Activated CD8-positive, alpha-beta memory T cell treated with anti-CD3 and anti-CD28 coated beads, Interleukin-2, amount 50 U/mL, for 24 hours (primary cell): ENCODE measurements around the gene SNN.

ENCODE experiments used
- DNase-seq: peaks from one replicate; pipeline ENCODE4 v3.0.0-alpha.2; 2020; ENCODE audit errors: extremely low read depth

The SNN gene

GRCh38 chr16:11635113-11635652 lies 33.1 kb upstream of the SNN start:
- DNase-seq = no peak

DNA sequence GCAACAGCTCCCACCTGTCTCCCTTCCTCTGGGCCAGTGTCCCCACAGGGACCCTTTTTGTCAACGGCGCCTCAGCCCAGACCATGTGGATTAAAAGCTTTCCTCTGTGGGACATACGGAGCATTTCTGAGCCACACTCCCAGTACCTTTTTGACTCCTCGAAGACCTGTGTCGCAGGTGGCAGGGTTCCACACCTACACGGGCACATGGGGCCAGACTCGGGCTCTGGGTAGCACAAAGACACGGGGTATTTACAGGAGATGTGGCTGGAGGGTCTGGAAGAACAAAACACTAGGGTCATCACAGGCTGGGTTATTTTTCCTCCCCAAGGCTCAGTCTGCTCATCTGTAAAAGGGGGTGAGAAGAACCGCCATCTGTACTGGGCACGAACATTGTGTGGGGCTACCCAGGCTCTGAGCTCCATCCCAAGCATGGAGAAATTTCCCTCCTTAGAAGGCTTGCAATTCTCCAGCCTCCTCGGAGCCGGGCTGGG lies 32.5 kb upstream of the SNN start:
- no peak for DNase-seq

- DNase-seq = no peak
Observed at GRCh38 chr16:11636172-11636721, 32.0 kb upstream of the SNN start.

- DNase-seq = no peak
Observed at GRCh38 chr16:11637320-11637719, 30.9 kb upstream of the SNN start.

- no peak for DNase-seq
Observed at GRCh38 chr16:11638140-11638539, 30.1 kb upstream of the SNN start.

DNA sequence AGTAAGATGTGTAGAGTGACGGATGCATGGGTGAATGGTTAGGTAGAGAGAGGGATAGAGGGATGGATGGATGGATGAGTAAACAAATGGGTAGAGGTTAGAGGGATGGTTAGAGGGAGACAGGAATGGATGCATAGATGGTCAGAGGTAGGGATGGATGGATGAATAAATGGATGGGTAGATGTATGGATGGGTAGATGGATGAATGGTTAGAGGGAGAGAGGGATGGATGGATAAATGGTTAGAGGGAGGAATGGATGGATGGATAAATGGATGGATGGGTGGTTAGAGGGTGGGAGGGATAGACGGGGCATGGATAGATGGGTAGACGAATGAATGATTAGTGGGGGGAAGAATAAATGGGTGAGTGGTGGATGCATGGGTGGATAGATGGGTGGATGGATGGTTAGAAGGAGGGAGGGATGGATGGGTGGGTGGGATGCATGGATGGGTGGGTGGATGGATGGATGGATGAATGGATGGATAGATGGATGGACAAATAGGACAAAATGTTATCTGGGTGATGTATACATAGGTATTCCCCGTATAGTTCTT lies 29.2 kb upstream of the SNN start:
- no peak for DNase-seq

DNA sequence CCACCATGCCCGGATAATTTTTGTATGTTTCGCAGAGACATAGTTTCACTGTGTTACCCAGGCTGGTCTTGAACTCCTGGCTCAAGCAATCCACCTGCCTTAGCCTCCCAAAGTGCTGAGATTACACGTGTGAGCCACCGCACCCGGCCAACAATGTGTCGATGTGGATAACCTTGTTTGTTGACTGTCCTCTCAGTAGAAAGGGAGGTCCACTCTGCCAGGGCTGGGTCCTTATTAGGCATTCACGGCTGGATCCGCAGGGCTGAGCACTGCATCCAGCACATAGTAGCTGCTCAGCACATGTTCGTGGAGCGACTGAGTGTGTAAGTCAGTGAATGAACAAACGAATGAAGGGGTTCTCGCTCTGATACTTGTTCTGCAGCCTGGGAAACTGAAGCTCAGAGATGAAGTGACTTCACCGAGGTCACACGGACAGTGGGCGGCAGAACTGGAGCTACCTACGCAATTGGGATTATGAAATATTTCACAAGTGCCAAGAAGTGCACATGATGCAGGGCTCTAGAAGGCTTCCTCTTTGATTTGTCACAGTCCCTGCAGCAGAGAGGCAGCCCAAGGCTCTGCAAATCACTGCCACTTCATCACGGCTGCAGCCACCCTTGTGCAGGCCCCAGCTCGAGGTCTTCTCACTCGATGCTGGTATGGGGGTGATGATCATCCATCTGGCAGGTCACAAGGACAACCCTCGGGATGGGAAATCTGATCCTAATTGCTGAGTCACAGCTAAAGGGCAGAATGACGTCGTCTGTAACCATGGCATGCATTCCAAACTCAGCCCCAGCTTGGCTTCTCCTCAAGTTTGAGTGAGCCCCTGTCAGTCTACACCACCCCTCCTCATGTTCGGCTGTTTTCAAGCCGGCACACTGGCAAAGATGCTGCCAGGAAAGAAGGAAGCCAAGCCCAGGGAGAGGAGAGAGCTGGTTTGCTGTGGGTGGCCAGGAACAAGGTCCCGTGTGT lies 28.0 kb upstream of the SNN start:
- no peak for DNase-seq

GRCh38 chr16:11640987-11641817 lies 27.1 kb upstream of the SNN start:
- no peak for DNase-seq

- no peak for DNase-seq
Observed at GRCh38 chr16:11642765-11643116, 25.5 kb upstream of the SNN start.

GRCh38 chr16:11649276-11649675 lies 19.0 kb upstream of the SNN start:
- no peak for DNase-seq

DNA sequence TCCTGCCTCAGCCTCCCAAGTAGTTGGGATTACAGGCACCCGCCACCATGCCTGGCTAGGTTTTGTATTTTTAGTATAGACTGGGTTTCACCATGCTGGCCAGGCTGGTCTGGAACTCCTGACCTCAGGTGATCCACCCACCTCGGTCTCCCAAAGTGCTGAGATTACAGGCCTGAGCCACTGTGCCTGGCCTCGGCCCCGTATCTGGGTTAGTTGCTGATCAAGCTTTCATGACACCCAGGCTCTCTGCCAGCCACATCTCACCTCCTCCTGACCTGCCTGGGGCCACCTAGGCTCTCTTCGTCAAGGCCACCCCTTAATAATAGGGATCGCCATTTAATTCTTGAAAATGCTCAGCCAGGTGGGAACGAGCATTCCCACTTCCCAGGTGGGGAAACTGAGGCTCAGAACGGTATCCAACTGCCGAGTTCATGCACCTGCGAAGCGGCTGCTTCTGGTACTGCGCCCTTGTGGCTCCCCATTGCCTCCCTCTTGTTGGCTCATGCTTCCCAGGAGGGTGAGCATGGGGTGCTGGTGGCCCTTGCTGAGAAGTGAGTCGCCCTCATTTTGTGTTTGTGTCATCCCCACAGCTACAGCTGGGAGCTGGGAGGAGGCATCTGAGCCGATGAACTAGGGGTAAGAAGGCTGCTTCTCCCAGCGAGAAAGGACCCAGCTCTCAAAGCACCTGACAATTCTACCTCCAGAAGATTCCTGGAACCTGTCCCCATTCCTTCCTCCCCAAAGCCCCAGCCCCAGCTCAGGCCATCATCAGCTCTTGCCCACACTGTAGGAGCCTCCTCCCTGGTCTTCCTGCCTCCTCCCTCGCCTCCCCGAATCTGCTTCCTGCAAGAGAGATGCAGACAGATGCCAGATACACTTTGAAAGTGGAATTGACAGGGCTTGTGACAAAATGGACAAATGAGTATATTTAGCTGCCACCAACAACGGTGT lies 17.3 kb upstream of the SNN start:
- DNase-seq = no peak

DNA sequence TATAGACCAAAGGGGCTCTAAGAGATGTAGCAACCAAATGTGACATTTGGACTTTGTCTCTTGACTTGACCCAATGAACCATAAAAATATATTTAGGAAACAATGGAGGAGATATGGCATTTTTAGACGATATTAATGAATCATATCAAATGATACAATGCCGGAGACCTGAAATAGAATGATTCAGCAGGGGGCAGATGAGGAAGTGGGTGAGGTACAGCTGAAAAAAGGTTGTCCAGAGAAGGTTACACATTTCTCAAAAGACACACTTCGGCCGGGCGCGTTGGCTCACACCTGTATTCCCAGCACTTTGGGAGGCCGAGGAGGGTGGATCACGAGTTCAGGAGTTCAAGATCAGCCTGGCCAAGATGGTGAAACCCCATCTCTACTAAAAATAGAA lies 16.5 kb upstream of the SNN start:
- DNase-seq = no peak

DNA sequence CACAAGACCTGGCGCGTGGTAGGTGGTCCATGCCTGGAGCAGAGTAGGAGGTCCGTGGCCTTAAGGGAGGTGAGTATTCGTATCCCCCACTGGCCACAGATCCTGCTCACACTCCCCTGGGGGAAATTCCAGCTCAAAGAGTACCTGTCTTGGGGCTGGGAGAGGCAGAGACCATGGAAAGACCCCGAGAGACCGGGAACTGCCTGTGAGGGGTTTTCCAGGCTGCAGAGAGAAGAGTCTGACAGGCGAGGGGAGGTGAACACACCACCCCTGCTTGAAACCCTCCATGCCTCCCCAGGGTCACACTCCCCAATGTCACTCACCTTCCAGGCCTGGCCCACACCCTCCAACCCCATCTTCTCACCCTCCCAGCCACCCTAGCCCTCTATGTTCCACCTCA lies 12.6 kb upstream of the SNN start:
- DNase-seq = no peak

DNA sequence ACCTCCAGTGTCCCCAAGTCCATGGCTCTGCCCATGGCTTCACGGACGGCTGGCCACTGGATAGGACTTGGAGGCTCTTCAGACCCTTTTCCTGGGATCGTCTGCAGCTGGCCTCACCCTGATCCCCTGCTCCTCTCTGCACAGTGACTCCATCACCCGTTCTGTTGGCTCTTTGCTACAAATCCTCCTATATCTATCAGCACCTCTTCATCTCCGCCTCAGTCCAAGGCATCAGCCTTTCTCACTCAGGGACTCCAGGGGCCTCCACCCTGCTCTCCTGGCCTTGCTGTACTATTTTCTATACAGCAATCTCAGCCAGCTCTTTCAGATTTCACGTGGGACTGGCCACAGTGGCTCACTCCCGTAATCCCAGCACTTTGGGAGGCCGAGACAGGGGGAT lies 10.7 kb upstream of the SNN start:
- no peak for DNase-seq

DNA sequence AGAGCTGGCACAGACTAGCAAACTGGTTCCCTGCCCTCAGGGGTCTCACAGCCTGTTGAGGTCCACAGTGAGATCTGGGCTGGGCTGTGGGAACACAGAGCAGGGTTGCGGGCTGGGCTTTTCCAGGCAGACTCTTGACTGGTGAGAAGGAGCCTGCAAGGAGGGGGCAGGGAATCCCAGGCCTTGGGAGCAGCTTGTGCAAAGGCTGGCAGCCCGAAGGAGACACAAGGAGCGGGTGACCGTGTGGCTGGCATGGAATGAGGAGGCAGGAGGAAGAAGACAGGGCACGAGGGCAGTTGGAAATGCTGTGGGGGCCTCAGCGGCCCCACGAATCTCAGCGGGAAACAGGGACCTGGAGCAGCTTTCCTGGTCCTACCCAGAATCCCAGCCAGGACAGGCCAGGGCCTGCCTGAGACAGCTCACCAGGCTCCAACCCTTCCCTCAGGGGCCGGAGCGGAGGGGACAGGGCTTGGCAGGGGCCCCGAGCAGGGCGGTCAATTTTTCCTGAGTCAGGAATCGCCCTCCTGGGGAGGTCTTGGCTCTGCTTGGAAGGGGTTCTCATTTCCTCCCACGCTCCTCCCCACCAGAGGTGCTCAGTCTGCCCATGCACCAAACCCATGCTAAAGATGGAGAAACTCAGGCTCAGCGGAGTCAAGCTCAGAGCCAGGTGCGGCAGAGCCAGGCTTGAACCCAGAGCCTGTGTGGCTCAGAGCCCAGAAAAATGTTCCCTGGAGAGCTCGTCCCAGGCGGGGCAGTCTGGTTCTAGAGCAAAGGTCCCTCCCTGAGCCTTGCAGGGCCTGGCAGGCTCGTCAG lies 9.2 kb upstream of the SNN start:
- no peak for DNase-seq

DNA sequence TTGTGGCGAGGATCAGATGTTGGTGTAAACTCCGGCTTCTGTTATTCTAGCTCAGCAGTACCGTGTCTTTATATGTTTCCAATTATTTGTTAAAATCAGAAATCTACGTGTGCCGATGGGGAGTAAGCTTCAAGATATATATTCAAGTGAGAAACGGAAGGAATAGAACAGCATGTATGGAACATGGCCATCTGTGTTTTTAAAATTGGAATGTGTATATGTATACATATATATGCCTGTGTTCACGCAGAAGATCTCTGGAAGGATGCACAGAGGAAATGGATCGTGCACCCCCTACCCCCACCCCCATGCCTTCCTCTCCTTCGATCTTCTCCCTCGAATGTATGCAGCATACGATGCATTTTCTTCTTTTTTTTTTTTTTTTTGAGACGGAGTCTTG lies 7.7 kb upstream of the SNN start:
- no peak for DNase-seq

- DNase-seq = no peak
Observed at GRCh38 chr16:11662582-11662981, 5.7 kb upstream of the SNN start.

GRCh38 chr16:11665071-11665491 lies 3.2 kb upstream of the SNN start:
- DNase-seq = no peak

- DNase-seq = no peak
Observed at GRCh38 chr16:11666103-11667055, 1.9 kb upstream of the SNN start.
